Vagina (tissue), 2 donors: ENCODE data around the gene MYO1G.

Source experiments
- CTCF ChIP-seq, 3 experiments: fragments of 450-650 bp in 2 of 3; fragments of 200-600 bp in 1 of 3; sonication (generic) in 1 of 3; IDR thresholded peaks; one replicate each; pipeline ENCODE4 v1.5.1; 2017 to 2019; ENCODE audit warnings: antibody characterized with exemption in 3 of 3, mild to moderate bottlenecking in 2 of 3, moderate library complexity in 2 of 3
- POLR2A ChIP-seq, 2 donors: fragments of 450-650 bp; IDR thresholded peaks; one replicate each; pipeline ENCODE4 v1.6.1; 2017; ENCODE audit warnings: antibody characterized with exemption in 2 of 2, mild to moderate bottlenecking in 2 of 2, moderate library complexity in 2 of 2

- no peak for TF ChIP-seq POLR2A (IDR thresholded peaks at IDR 0.05)
- no peak for TF ChIP-seq CTCF (IDR thresholded peaks at IDR 0.05)
Observed at GRCh38 chr7:44912775-44913347, 66.0 kb downstream of the MYO1G start.
